OCI-LY1 (cell line): ENCODE data around the gene STEAP4.

Experiments used
- H2AFZ ChIP-seq: fragments of 200-600 bp; sonication (generic), shearing (Covaris generic); 2 replicates; pipeline ENCODE4 v1.6.0; 2014; ENCODE audit warnings: antibody characterized with exemption, mild to moderate bottlenecking, low read length
- H3F3A ChIP-seq: fragments of 200-600 bp; sonication (generic), shearing (Covaris generic); 2 replicates; pipeline ENCODE4 v1.6.0; 2014; ENCODE audit warnings: mild to moderate bottlenecking, antibody characterized with exemption, low read length, moderate library complexity; ENCODE audit not compliant: insufficient read depth
- H3K27ac ChIP-seq: fragments of 200-600 bp; sonication (generic); 2 replicates; pipeline ENCODE4 v1.5.1; 2014; ENCODE audit warnings: low read length, mixed run types, mild to moderate bottlenecking, low read depth; ENCODE audit not compliant: poor library complexity, severe bottlenecking
- H3K27me3 ChIP-seq: fragments of 200-600 bp; sonication (generic); 2 replicates; pipeline ENCODE4 v1.6.0; 2014; ENCODE audit warnings: antibody characterized with exemption, mild to moderate bottlenecking, low read length, moderate library complexity; ENCODE audit not compliant: insufficient read depth
- H3K36me3 ChIP-seq: fragments of 200-600 bp; sonication (generic); 2 replicates; pipeline ENCODE4 v1.6.1; 2014; ENCODE audit warnings: mild to moderate bottlenecking, antibody characterized with exemption, low read length, moderate library complexity, mixed read lengths; ENCODE audit not compliant: insufficient read depth
- H3K4me1 ChIP-seq: fragments of 200-600 bp; sonication (generic); 2 replicates; pipeline ENCODE4 v1.5.1; 2014; ENCODE audit warnings: mild to moderate bottlenecking, low read length, moderate library complexity; ENCODE audit not compliant: insufficient read depth, severe bottlenecking
- H3K4me2 ChIP-seq: fragments of 200-600 bp; sonication (generic), shearing (Covaris generic); 2 replicates; pipeline ENCODE4 v1.6.1; 2014; ENCODE audit warnings: low read length
- H3K4me3 ChIP-seq: fragments of 200-600 bp; sonication (generic); 2 replicates; pipeline ENCODE4 v1.5.1; 2014; ENCODE audit warnings: low read length, low read depth, mild to moderate bottlenecking, mixed read lengths; ENCODE audit not compliant: poor library complexity, severe bottlenecking
- H3K79me2 ChIP-seq: fragments of 200-600 bp; shearing (Covaris generic); 2 replicates; pipeline ENCODE4 v1.6.1; 2016; ENCODE audit warnings: mixed run types, low read length, mixed read lengths; ENCODE audit not compliant: insufficient read depth
- H3K9ac ChIP-seq: fragments of 200-600 bp; sonication (generic), shearing (Covaris generic); 2 replicates; pipeline ENCODE4 v1.6.1; 2014; ENCODE audit warnings: mild to moderate bottlenecking, low read length, mixed read lengths
- H3K9me2 ChIP-seq: fragments of 200-600 bp; sonication (generic), shearing (Covaris generic); 2 replicates; pipeline ENCODE4 v1.6.1; 2014; ENCODE audit warnings: low read depth, mild to moderate bottlenecking, low read length, mixed read lengths
- H3K9me3 ChIP-seq: fragments of 200-600 bp; shearing (Covaris generic); 2 replicates; pipeline ENCODE4 v1.6.1; 2014; ENCODE audit warnings: low read length, mixed read lengths
- H4K20me1 ChIP-seq: fragments of 200-600 bp; sonication (generic), shearing (Covaris generic); 2 replicates; pipeline ENCODE4 v1.6.0; 2016; ENCODE audit warnings: mild to moderate bottlenecking, low read length; ENCODE audit not compliant: insufficient read depth
- EZH2 ChIP-seq: fragments of 200-600 bp; sonication (generic), shearing (Covaris generic); IDR thresholded peaks from 2 replicates; pipeline ENCODE4 v1.8.0; 2017; ENCODE audit warnings: borderline replicate concordance, mixed run types, mild to moderate bottlenecking, antibody characterized with exemption, low read length, moderate library complexity, mixed read lengths
- TF ChIP-seq, protein P1 (sequence below): fragments of 200-600 bp; sonication (generic), shearing (Covaris generic); IDR thresholded peaks from 2 replicates; pipeline ENCODE4 v1.5.1; 2017; ENCODE audit warnings: mild to moderate bottlenecking, antibody characterized with exemption, low read length, moderate library complexity, mixed read lengths

The STEAP4 gene

DNA sequence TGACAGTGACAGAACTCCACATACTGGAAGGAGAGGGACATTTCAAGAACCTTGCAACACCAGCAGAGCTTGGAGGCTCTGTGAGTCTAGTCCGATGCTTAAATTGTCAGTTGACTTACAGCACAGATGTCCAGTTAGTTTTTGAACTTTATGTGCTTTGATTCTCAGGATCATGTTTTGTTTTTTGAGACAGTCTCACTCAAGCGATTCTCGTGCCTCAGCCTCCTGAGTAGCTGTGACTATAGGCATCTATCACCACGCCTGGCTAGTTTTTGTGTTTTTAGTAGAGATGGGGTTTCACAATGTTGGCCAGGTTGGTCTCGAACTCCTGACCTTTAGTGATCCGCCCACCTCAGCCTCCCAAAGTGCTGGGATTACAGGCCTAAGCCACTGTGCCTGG, 31.8 kb upstream of the STEAP4 start:
- H3K27me3 ChIP-seq = no peaks in the 10 kb centered on the region
- H3K79me2 ChIP-seq = no peaks in the 10 kb centered on the region
- no peak overlapping the region for H3K4me3 ChIP-seq
- H3K4me2 ChIP-seq = no peak overlapping the region
- H3K4me1 ChIP-seq = no peaks in the 10 kb centered on the region
- no peaks in the 10 kb centered on the region for H3K36me3 ChIP-seq
- no peak overlapping the region for H3K27ac ChIP-seq
- no peaks in the 10 kb centered on the region for H3K9me3 ChIP-seq
- TF ChIP-seq EZH2 = no peak
- TF ChIP-seq, protein P1, sequence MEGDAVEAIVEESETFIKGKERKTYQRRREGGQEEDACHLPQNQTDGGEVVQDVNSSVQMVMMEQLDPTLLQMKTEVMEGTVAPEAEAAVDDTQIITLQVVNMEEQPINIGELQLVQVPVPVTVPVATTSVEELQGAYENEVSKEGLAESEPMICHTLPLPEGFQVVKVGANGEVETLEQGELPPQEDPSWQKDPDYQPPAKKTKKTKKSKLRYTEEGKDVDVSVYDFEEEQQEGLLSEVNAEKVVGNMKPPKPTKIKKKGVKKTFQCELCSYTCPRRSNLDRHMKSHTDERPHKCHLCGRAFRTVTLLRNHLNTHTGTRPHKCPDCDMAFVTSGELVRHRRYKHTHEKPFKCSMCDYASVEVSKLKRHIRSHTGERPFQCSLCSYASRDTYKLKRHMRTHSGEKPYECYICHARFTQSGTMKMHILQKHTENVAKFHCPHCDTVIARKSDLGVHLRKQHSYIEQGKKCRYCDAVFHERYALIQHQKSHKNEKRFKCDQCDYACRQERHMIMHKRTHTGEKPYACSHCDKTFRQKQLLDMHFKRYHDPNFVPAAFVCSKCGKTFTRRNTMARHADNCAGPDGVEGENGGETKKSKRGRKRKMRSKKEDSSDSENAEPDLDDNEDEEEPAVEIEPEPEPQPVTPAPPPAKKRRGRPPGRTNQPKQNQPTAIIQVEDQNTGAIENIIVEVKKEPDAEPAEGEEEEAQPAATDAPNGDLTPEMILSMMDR = no peak
- no peak overlapping the region for H3K9ac ChIP-seq
- no peaks in the 10 kb centered on the region for H4K20me1 ChIP-seq
- H3K9me2 ChIP-seq = no peaks in the 10 kb centered on the region
- no peak overlapping the region for H2AFZ ChIP-seq
- H3F3A ChIP-seq = no peaks in the 10 kb centered on the region

DNA sequence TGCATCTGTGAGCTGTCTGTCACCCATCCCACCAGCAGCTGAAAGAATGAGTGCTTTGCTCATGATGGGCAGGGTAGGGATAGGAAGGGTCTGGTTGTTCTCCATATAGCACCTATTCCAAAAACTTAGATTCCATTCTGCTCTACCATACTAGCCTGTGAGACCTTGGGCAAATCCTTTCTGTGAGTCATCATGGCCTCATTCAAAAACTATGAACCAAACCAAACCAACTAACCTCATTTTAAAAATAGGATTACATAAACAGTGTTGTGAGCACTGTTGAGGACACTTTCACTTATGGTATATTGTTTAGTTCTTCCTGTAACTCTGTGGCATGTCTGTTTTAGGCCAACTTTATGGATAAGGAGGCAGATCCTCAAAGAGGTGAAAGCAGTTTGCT, 30.9 kb upstream of the STEAP4 start:
- Histone ChIP-seq H3K4me2 (no peak overlapping the region), H3K36me3 (no peaks in the 10 kb centered on the region), H3K79me2 (no peaks in the 10 kb centered on the region), H3K9ac (no peak overlapping the region), H3K27ac (no peak overlapping the region), H2AFZ (no peak overlapping the region), H3K4me3 (no peak overlapping the region), H3K4me1 (no peaks in the 10 kb centered on the region), H3K27me3 (no peaks in the 10 kb centered on the region), H3K9me3 (no peaks in the 10 kb centered on the region), H3F3A (no peaks in the 10 kb centered on the region), H3K9me2 (no peaks in the 10 kb centered on the region), H4K20me1 (no peaks in the 10 kb centered on the region)
- TF ChIP-seq, protein P1 = no peak
- no peak for TF ChIP-seq EZH2

DNA sequence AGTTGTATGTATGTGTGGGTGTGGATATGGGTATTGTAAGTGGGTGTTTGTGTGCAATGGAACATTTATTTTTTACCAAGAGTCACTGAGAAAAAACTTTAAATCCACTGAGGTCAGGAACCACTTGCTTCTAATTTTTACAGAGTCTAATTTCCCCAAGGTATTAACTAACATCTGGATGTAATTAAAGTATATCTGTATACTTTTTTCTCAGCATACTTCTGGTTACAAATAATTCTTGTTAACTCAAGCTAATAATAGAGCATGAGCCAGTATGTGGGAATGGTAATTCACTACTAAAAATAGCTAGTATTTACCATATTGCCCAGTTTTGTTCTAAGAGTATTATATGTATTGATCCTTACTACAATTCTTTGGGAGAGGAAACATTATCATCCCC, 24.6 kb upstream of the STEAP4 start:
- H3K4me1 ChIP-seq = no peaks in the 10 kb centered on the region
- H3K9ac ChIP-seq = no peak overlapping the region
- no peaks in the 10 kb centered on the region for H3F3A ChIP-seq
- H2AFZ ChIP-seq = no peak overlapping the region
- no peak overlapping the region for H3K4me3 ChIP-seq
- no peaks in the 10 kb centered on the region for H3K79me2 ChIP-seq
- no peak overlapping the region for H3K27ac ChIP-seq
- no peaks in the 10 kb centered on the region for H3K36me3 ChIP-seq
- TF ChIP-seq, protein P1 = no peak
- no peak for TF ChIP-seq EZH2
- no peaks in the 10 kb centered on the region for H3K9me3 ChIP-seq
- no peaks in the 10 kb centered on the region for H3K27me3 ChIP-seq
- no peaks in the 10 kb centered on the region for H4K20me1 ChIP-seq
- H3K4me2 ChIP-seq = no peak overlapping the region
- no peaks in the 10 kb centered on the region for H3K9me2 ChIP-seq
